Stimulated activated CD4-positive, alpha-beta T cell treated with anti-CD3 and anti-CD28 coated beads, TNF-alpha, amount 100 ng/mL, for 1 hour (primary cell): ENCODE data around the gene DIPK1B.

Experiments
- DNase-seq, 3 donors: peaks; one replicate each; pipeline ENCODE4 v3.0.0-alpha.2; 2020; ENCODE audit warnings: low read depth in 3 of 3, low spot score in 1 of 3

The DIPK1B gene

GRCh38 chr9:136719195-136719880 is 7.0 kb downstream of the DIPK1B start:
- DNase-seq, result no peak

- no peak for DNase-seq
Measured at GRCh38 chr9:136720251-136720897, 8.0 kb downstream of the DIPK1B start.

GRCh38 chr9:136720898-136721338 is 8.5 kb downstream of the DIPK1B start:
- DNase-seq, result no peak

GRCh38 chr9:136721339-136722092 is 9.1 kb downstream of the DIPK1B start:
- no peak for DNase-seq

DNA sequence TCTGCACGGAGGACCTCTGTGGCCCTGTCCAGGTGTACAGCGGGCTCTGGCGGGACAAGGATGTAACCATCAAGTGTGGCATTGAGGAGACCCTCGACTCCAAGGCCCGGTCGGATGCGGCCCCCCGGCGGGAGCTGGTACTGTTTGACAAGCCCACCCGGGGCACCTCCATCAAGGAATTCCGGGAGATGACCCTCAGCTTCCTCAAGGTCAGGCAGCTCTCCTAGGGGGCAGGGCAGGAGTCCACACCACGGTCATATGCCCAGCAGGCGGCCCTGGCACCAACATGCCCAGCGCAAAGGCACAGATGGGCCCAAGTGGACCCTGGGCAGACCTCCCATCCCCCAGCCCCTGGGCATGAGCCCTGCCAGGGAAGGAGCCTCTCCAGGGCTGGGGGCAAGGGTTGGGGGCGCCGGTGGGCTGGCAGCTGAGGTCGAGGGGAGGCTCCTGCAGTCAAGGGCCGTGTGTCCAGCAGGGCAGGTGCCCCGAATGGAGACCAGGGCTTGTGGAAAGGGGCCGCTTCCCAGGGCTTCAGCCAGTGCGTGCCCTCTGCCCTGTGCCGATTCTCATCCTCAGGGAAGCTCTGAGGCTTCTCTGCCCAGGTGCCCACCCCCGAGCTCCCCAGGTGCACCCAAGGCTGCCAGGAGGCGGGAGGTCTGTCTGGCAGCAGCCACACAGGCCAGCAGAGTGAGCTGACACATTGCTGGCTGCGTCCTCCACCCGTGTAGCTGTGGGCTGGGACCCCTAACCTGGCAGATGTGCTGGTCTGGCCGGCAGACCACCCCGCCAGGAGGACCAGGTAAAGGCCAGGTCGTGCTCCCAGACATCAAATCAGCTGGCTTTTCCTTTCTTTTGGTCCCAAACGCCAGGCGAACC is 10.0 kb downstream of the DIPK1B start:
- DNase-seq, result no peak

DNA sequence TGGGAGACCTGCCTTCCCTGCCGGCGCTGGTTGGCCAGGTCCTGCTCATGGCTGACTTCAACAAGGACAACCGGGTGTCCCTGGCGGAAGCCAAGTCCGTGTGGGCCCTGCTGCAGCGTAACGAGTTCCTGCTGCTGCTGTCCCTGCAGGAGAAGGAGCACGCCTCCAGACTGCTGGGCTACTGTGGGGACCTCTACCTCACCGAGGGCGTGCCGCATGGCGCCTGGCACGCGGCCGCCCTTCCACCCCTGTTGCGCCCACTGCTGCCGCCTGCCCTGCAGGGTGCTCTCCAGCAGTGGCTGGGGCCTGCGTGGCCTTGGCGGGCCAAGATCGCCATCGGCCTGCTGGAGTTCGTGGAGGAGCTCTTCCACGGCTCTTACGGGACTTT is 10.6 kb downstream of the DIPK1B start:
- no peak for DNase-seq

GRCh38 chr9:136723362-136723976 is 11.1 kb downstream of the DIPK1B start:
- DNase-seq, result no peak

- no peak for DNase-seq
Measured at GRCh38 chr9:136723989-136724388, 11.6 kb downstream of the DIPK1B start.

- DNase-seq, result no peak
Measured at GRCh38 chr9:136724772-136725171, 12.4 kb downstream of the DIPK1B start.

GRCh38 chr9:136725612-136726011 is 13.2 kb downstream of the DIPK1B start:
- no peak for DNase-seq

DNA sequence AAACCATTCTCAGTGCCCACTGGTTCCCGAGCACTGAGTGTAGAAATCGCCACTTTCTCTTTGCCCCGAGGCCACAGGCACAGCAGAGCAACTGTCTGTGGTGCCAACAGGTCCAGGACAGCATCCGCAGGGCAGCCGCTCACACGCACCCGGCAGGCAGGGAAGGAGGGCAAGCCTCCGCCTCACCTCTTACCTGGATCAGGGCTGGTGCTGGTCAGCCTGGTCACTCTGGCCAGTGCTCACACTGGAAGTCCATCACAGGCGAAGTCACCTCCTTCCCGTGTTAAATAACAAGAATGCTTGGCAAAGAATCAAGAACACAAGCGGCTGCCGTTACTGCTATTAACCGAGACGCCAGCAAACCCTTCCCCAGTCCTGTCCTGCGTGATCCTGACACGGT is 13.7 kb downstream of the DIPK1B start:
- no peak for DNase-seq

DNA sequence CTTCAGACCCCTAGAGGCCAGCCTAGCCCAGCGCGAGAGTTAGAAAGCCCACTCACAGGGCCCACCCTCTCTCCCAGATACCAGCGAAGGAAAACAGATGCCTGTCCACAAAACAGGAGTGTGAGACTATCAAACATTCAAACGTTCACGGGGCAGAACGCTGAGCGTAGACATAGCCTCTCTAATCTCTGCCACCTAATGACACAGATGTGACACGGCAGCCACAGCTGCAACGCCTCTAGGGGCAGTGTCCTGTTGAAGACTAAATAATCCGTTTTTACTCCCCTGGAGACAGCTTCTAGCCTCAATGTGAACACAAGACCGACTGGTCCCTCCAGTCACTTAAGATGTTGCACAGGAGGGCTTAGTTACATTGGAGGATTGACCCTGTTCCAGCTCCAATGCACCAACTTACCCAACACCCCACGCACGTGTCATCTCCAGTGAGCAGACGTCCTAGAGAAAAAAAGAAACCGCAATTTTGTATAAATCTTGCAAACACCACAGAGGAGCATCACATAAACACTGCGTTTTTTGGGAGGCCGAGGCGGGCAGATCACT is 14.3 kb downstream of the DIPK1B start:
- DNase-seq, result no peak

GRCh38 chr9:136728080-136728547 is 15.7 kb downstream of the DIPK1B start:
- DNase-seq, result peak; percentile 81 to 98 (median 96)

DNA sequence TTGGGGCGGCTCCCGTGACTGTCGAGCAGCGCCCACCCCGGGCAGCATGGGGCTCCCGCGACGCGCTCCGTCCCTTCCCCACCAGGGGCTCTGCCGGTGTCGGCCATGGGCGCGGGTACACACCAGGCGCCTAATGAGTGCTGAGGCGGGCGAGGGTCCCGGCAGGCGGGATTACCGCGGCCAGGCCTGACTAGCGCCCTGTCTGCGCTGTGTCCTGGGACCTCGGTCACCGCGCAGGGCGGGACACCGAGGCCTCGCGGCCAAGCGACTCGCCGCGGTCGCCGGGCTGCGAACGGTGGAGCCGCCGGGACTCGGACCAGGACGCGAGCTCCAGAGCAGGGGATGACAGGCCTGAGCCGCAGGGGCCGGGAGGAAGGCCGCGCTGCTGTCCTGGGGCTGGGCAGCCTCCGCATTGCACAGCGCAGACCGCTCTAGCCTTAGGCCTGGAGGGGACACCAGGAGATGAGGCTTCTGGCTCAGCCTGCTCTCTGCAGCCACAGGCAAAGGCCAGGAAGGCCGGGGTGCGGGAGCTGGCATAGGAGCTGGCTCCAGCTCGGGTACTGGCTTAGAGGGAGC is 16.3 kb downstream of the DIPK1B start:
- DNase-seq, result no peak

DNA sequence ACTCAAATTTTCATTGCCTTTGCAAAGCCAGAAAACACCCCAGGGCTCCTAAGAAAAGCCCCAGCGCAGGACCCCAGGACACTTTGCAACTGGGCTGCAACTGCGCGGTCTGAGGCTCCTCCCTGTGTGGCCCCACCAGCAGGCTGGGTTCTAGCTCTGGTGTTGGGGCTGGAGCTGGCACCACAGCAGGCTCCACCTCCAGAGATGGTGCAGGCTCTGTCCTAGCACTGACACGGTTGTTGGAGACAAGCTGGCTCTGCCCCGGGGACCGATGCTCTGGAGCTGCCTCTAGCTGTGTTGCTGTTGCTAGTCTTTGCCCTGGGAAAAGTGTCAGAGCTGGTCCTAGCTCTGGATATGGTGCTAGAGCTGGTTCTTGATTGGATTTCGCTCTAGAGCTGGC is 16.8 kb downstream of the DIPK1B start:
- no peak for DNase-seq

GRCh38 chr9:136729926-136730325 is 17.6 kb downstream of the DIPK1B start:
- DNase-seq, result no peak

DNA sequence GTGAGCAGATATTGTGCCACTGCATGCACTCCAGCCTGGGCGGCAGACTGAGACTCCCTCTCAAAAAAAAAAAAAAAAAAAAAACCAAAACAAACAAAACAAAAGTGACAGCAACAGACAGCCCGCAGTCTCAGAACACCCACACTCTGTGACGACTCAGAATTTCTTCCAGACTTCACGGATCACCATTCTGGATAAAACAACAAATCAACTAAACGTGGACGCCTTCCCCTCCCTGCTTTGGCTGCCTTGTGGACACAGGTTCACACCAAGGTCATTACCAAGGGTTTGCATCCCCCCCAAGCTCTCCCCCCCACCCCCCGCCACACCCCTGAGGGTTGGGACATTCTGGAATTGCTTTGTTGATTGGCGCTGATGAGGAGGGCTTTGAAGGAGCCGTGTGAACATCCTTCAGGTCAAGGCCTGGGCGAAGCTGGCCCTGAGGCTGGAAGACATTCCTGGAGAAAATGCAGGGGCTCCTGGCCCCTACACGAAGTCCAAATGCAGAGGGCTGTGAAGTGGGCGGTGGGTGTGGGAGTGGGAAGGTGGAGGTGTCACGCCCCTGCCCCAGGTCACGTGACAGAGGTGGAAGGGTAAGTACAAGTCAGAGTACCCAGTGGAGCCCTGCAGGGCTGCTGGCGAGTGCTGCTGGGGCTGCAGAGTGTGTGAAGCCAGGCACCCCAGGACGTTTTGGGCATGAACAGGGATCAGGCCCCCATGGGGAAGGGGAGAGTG is 20.2 kb downstream of the DIPK1B start:
- no peak for DNase-seq

DNA sequence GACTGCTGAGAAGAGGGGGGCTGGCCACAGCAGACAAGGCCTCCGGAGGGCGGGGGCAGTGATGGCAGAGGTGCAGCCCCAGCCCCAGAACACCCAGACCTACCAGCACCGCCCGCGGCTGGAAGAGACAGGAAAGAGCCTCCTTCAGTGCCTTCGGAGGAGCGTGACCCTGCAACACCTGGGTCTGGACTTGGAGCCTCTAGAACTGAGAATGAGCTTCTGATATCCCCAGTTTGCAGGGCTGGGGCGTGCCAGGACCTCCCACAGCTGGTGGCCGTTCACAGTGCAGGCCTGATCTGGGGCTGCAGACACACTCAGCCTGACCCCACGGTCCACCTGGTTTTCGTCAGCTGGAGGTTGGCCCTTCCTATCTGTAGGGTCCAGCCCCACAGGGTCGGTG is 21.2 kb downstream of the DIPK1B start:
- no peak for DNase-seq

- no peak for DNase-seq
Measured at GRCh38 chr9:136734837-136735496, 22.6 kb downstream of the DIPK1B start.
